Stimulated activated CD8-positive, alpha-beta memory T cell treated with anti-CD3 and anti-CD28 coated beads, Interleukin-12 subunit alpha, Interleukin-12 subunit beta, amount 100 ng/mL, for 1 hour (primary cell): ENCODE results near the gene SLC17A9.
"Not testable (repeated sequence)": the region's sequence is repeated elsewhere in the genome, so short reads cannot be mapped to it uniquely, and the experiment has no call there.

ENCODE experiments used
- DNase-seq: peaks from one replicate; pipeline ENCODE4 v3.0.0-alpha.2; 2020; ENCODE audit warnings: low read depth

Gene SLC17A9

GRCh38 chr20:62957136-62958117 is 4.9 kb downstream of the SLC17A9 start:
- no peak for DNase-seq

GRCh38 chr20:62958388-62959100 is 6.0 kb downstream of the SLC17A9 start:
- DNase-seq, result no peak

GRCh38 chr20:62959101-62959971 is 6.8 kb downstream of the SLC17A9 start:
- no peak for DNase-seq

- no peak for DNase-seq
Observed at GRCh38 chr20:62959998-62960436, 7.5 kb downstream of the SLC17A9 start.

- DNase-seq, result not testable (repeated sequence)
Observed at GRCh38 chr20:62960446-62961309, 8.2 kb downstream of the SLC17A9 start.

- DNase-seq, result no peak
Observed at GRCh38 chr20:62961310-62961783, 8.8 kb downstream of the SLC17A9 start.

- DNase-seq, result no peak
Observed at GRCh38 chr20:62961799-62962198, 9.3 kb downstream of the SLC17A9 start.

- no peak for DNase-seq
Observed at GRCh38 chr20:62962221-62962879, 9.8 kb downstream of the SLC17A9 start.

- DNase-seq, result no peak
Observed at GRCh38 chr20:62962891-62963613, 10.5 kb downstream of the SLC17A9 start.

- DNase-seq, result no peak
Observed at GRCh38 chr20:62963614-62964397, 11.3 kb downstream of the SLC17A9 start.

GRCh38 chr20:62964700-62965099 is 12.2 kb downstream of the SLC17A9 start:
- no peak for DNase-seq

- DNase-seq, result no peak
Observed at GRCh38 chr20:62965363-62965771, 12.9 kb downstream of the SLC17A9 start.

- DNase-seq, result no peak
Observed at GRCh38 chr20:62966212-62967148, 14.0 kb downstream of the SLC17A9 start.

- no peak for DNase-seq
Observed at GRCh38 chr20:62967149-62967501, 14.6 kb downstream of the SLC17A9 start.

GRCh38 chr20:62967628-62968351 is 15.3 kb downstream of the SLC17A9 start:
- DNase-seq, result no peak

- DNase-seq, result no peak
Observed at GRCh38 chr20:62968378-62969178, 16.1 kb downstream of the SLC17A9 start.
